Transverse colon (tissue), 4 donors: Measurements from ENCODE around the gene CFAP410.

Experiments used
- CTCF ChIP-seq, 5 experiments: fragments of 200-600 bp in 3 of 5; fragments of 450-650 bp in 2 of 5; sonication (generic) in 3 of 5; IDR thresholded peaks; 1 replicate in 2 of 5; 2 replicates in 3 of 5; pipeline ENCODE4 v1.5.1; 2016 to 2017; ENCODE audit warnings: antibody characterized with exemption in 5 of 5, inconsistent platforms in 3 of 5, mild to moderate bottlenecking in 2 of 5, moderate library complexity in 1 of 5
- POLR2AphosphoS5 ChIP-seq, 3 donors: sonication (generic); formaldehyde crosslinking; IDR thresholded peaks; one replicate each; pipeline ENCODE4 v1.6.1; 2016; ENCODE audit warnings: antibody characterized with exemption in 3 of 3

DNA sequence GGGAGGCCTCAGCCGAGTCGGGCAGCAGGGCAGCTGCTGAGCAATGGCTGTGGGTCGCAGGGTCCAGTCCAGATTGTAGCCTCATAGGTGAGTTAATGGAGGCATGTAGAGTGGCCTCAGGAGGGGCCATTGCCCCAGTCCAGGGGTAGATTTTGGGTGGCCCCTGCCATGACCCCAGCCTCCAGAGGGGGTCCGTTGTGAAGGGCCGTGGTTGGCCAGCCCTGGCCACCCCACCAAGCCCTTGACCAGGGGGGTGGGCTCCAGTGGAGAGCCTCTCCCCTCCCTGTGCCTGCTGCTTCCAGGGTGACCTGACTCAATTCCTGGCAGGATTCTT, 40.3 kb upstream of the CFAP410 start:
- TF ChIP-seq POLR2AphosphoS5 (IDR thresholded peaks at IDR 0.05) (no peak), CTCF (IDR thresholded peaks at IDR 0.05) (no peak)
